Head of caudate nucleus (tissue), 42 donors: Measurements from ENCODE around the gene PDE4D.
"Not testable (repeated sequence)": the region's sequence is repeated elsewhere in the genome, so short reads cannot be mapped to it uniquely, and the experiment has no call there.

Experiments used
- DNase-seq, 42 donors: peaks; one replicate each; pipeline versions ENCODE4 v3.0.0 to v3.0.0-alpha.2; 2020 to 2021; ENCODE audit warnings: mixed read lengths in 7 of 42
- intact Hi-C: fragments of 100-400 bp; cut with DNase I; formaldehyde crosslinking; loops from one replicate; pipeline ENCODE4 v1.15.0; 2022

Gene PDE4D

DNA sequence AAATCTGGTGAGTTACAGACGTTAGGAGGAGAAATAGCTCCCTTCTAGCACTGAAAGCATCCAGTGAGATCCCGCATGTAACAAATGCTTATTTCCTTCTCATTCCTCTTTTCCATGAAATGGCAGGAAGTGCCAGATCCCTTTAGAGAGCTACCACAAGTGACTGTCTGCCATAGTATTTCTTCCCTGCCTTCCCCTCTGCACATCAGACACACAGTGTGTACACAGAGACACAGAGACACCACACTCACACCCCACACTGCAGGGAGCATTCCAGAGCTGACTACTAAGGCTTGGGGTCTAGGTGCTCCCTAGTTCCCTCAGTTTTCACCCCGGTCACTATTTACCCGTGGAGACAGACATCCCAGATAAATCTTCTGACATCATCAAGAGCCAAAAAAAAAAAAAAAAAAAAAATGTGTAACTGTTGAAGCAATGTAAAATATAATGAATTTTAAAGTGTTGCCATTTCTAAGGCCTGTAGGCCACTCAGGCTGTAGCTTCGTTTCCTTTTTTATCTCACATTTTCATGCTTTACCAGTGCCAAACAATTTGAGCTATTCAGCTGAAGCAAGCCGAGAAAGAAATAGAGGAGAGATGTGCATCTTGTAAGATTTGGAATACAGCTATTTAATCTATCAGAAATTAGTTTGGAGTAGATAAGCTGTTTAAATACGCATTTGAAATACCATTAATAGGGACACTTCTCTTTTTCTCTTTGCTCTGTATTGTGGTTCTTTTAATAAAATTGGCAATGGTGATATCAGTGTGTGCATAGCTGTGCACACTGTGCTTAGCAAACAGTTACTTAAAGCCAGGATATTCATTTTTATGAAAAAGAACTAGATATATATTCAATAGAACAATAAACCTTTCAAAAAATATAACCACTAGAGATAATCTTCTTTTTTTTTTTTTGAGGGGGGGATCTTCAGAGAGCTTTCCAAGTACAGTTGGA, 405.5 kb downstream of the PDE4D start:
- no peak for DNase-seq
- intact Hi-C loops: no loop called here

DNA sequence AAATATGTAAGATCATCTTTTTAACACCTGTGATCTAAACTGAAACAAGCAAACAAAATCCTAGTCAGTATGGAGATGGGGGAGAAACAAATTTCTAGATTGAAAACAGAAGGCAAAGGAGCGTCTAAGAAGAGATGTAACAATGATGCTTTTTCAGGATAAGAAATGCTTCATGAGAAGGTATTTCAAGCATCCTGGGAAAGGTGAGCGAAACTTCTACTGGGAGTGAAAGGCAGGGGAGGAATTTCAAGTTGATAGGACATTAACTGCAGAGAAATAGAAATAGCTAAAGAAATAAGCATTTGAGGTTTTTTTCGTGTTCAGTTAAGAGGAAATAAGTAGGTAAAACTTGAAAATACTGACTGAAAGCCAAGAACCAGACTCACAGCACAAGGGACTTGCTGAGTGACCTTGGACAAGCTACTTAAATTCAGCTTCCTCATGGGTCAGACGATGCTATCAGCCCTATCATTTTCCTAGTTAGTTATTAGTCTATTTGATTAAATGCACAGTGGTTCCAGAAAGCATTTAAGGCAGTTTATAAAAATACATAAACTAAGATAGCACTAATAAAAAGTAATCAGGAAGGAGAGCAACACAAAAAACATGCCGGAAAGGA, 406.3 kb downstream of the PDE4D start:
- no peak for DNase-seq
- intact Hi-C loops: no loop called here

- DNase-seq: no peak
- intact Hi-C loops: no loop called here
Observed at GRCh38 chr5:59486508-59486907, 407.0 kb downstream of the PDE4D start.

DNA sequence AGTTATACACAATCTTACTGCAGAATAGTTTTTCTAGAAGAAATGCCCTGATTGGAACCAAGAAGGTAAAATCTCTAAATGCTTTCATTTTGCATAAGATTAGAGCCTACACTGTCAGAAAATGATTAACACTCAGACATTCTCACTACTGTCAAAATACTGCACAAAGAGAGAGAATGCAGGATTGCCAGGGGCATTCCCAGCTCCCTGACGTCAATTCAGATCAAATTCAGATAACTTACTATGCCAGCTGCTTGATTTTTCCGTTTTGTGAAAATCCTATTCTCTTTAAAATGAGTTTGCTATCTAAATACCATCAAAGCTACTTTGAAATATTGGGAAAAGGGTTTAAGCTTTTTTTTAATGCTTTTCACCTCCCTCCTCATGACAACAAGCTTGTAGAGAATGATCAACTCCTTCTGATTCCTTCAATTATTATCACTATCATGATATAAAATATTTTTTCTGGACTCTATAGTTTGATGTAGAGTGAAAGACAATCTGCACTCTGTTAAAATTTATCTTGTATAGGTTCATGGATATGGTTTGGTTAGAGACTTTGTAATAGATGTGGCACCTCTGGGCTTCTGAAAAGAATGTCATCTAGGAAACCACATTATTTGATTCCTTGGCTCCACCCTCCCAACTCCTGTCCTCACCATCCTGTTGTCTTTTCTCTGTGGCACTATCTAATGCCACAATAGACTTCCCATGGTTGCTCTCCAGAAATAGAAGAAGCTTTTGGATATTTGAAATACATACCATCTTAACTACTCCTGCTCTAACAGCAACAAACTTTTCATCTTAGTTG, 407.7 kb downstream of the PDE4D start:
- DNase-seq: peak in 9 of 42 donors; percentile 20 to 48 (median 31)

DNA sequence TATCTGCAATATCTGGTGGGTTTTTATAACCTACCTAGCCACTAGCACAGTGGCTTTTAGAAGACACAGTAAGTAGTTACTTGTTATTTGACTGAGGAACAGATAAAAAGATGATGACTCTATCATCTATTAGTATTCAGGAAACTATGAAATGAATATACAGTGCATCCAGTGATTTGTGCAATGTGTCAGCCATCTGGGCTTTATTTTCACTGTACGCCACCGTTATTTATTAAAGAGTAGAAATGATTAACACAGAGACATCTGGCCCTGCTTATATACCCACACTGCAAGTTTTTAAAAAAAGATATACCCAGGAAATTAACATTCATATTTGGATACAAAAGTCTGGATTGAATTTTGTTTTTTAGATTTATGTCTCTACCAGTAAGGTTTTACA, 408.4 kb downstream of the PDE4D start:
- no peak for DNase-seq
- intact Hi-C loops: no loop called here

More for the DNA sequence above, 407.7 kb downstream of the PDE4D start:
- intact Hi-C loops: no loop called here

- intact Hi-C loops: no loop called here
- DNase-seq: no peak
Observed at GRCh38 chr5:59484618-59485017, 408.9 kb downstream of the PDE4D start.

DNA sequence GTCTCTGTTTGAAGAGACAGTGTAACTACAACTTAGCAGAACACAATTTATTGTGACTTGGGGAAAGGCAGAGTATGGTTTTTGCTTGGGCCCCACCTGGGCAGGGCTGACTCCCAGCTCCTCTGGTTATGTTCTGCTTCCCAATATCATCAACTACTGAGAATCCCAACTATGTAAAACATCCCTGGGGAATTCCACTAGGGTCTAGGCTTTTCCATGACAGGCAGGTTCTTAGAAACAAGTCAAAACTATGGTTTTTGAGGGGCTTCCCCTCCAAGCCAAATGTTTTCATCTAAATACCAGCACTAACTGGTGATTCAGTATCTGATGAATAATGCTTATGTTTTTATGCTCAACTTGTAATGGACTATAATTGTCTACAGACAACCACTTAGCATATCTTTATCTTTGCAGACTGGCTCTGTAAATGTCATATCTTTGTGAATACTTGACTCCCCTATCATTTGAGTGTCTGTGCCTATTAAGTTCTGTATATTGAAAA, 409.5 kb downstream of the PDE4D start:
- DNase-seq: no peak
- intact Hi-C loops: no loop called here

- no peak for DNase-seq
- intact Hi-C loops: no loop called here
Observed at GRCh38 chr5:59479086-59479485, 414.4 kb downstream of the PDE4D start.

DNA sequence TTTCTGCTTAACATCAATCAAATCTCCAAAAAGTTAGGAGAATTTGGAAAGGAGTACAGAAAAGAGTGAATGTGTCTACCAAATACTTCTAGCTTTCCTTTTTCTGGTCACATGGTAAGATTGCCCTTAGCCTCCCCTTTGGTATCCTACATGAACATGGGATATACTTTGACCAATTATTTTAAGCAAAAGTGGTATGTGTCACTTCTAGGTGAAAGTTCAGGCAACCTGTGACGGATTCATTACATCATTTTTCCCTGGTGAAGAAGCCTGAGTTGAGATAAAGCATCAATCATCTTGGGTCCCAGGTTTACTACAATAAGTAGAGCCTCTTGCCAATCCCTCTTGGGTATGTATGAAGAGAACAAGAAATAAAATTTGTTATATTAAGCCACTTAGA, 419.2 kb downstream of the PDE4D start:
- DNase-seq: no peak
- intact Hi-C loops: no loop called here

- no peak for DNase-seq
- intact Hi-C loops: no loop called here
Observed at GRCh38 chr5:59473611-59474010, 419.9 kb downstream of the PDE4D start.

GRCh38 chr5:59471463-59471862, 422.1 kb downstream of the PDE4D start:
- no peak for DNase-seq
- intact Hi-C loops: no loop called here

GRCh38 chr5:59467969-59468368, 425.6 kb downstream of the PDE4D start:
- intact Hi-C loops: no loop called here
- DNase-seq: no peak

DNA sequence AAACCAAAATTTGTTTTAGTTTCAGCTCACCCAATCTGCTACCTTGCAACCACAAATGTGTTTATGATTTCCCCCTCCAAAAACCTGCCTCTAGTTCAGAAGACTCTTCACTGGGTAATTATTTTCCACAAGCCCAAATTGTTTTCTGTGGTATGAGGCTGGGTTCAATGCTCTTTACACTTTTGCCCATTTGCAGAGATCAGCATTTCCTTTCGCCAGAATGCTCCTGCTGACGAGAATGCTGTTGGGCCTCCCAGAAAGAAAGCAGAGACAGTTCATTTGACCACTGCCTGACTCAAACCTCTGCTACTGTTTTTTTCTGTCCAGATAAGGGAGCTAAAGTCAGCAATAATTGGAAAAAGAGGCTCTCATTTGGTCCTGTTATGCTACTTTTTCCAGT, 427.3 kb downstream of the PDE4D start:
- DNase-seq: no peak
- intact Hi-C loops: no loop called here

DNA sequence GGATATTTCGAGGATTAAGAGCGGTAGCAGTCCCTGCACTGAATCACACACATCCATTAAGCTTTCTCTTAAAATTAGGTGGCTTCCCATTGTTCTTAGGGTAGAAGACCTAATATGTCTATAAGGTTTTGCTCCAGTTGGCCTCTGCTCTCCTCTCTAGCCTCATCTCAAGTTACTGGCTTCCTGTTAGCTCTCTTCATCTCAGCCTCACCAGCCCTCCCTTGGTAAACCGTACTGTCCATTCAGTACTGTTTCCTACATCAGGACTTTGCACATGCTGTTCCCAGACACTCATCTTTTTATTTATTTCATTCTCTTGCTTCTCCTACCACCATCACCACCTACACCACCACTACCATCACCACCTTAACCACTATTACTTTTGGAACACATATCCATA, 428.6 kb downstream of the PDE4D start:
- intact Hi-C loops: no loop called here
- no peak for DNase-seq

- intact Hi-C loops, DNase-seq: not testable (repeated sequence)
Observed at GRCh38 chr5:59463618-59464166, 429.8 kb downstream of the PDE4D start.

GRCh38 chr5:59462956-59463355, 430.6 kb downstream of the PDE4D start:
- intact Hi-C loops: no loop called here
- no peak for DNase-seq

DNA sequence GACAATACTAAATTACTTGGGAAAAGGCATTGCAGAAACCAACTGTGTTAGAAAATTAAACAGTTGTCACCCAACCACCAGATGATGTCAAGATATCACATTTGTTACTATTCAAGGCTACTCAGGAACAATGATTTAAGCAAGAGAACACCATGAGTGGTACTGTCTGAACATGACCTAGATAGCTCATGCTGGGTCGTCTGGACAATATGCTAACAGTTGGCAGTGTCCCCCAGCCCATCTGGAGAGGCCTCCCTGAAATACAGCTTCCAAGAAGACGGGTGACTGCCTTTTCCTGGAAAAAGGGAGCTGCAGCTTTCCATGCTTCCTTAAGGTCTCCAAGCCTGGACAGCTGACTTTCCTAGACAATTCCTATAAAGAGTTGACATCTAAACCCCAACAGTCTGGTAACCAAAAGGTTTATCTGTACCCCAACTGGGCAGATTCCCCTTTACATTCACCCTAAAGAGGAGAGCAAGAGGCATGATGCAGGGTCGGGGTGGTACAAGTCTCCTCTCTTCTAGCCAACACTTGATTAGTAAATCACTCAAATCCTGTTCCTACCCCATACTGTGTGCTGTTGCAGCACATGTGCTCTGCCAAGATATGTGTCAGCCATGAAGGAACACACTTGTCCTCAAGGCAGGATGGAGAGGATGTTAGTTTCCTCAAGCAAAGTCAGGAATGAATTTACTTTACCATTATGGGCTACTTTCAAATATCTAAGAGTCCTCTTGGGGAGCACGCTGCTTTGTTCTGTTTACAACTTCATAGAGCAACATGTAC, 433.0 kb downstream of the PDE4D start:
- intact Hi-C loops: no loop called here
- DNase-seq: no peak

- intact Hi-C loops: no loop called here
- no peak for DNase-seq
Observed at GRCh38 chr5:59458966-59459729, 434.4 kb downstream of the PDE4D start.
